OCI-LY1 (cell line): ENCODE results near the gene CCBE1.

ENCODE experiments used
- CTCF ChIP-seq: fragments of 200-600 bp; sonication (generic), shearing (Covaris generic); IDR thresholded peaks from 2 replicates; pipeline ENCODE4 v1.5.1; 2017; ENCODE audit warnings: mild to moderate bottlenecking, antibody characterized with exemption, low read length, moderate library complexity, mixed read lengths
- EZH2 ChIP-seq: fragments of 200-600 bp; sonication (generic), shearing (Covaris generic); IDR thresholded peaks from 2 replicates; pipeline ENCODE4 v1.8.0; 2017; ENCODE audit warnings: borderline replicate concordance, mixed run types, mild to moderate bottlenecking, antibody characterized with exemption, low read length, moderate library complexity, mixed read lengths

GRCh38 chr18:59607471-59607870, 89.8 kb downstream of the CCBE1 start:
- TF ChIP-seq CTCF, result no peak
- TF ChIP-seq EZH2, result no peak
